HepG2 (cell line): Measurements from ENCODE around the gene FITM1. TPM values are rescaled to one million over a fixed set of nuclear protein-coding genes. Genes with fewer than 3 reads are reported as not detected.

Experiments
- ADNP ChIP-seq: sonication (generic); formaldehyde crosslinking; IDR thresholded peaks from 2 replicates; pipeline ENCODE4 v1.4.0; 2020; ENCODE audit warnings: missing genetic modification reagents
- BRCA1 ChIP-seq: sonication (generic); formaldehyde crosslinking; IDR thresholded peaks from 2 replicates; pipeline ENCODE4 v1.4.0; 2020; ENCODE audit warnings: missing genetic modification reagents
- CEBPG ChIP-seq: IDR thresholded peaks from 2 replicates; pipeline ENCODE4 v1.6.1; 2016
- DMAP1 ChIP-seq: IDR thresholded peaks from 2 replicates; pipeline ENCODE4 v1.6.1; 2016
- FOXK1 ChIP-seq: sonication (generic); formaldehyde crosslinking; IDR thresholded peaks from 2 replicates; pipeline ENCODE4 v1.4.0; 2020; ENCODE audit warnings: low read depth, missing genetic modification reagents, borderline replicate concordance
- FOXM1 ChIP-seq: sonication (generic); formaldehyde crosslinking; IDR thresholded peaks from 2 replicates; pipeline ENCODE4 v1.5.0; 2020; ENCODE audit warnings: missing genetic modification reagents
- HNRNPL ChIP-seq: fragments of 200-400 bp; formaldehyde crosslinking; IDR thresholded peaks from 2 replicates; pipeline ENCODE4 v1.6.1; 2017; ENCODE audit warnings: mild to moderate bottlenecking, low read depth, low read length
- MYC ChIP-seq: sonication (generic); formaldehyde crosslinking; IDR thresholded peaks from 2 replicates; pipeline ENCODE4 v1.9.0; 2021; ENCODE audit warnings: missing genetic modification reagents, borderline replicate concordance
- SNAPC2 ChIP-seq: sonication (generic); formaldehyde crosslinking; IDR thresholded peaks from 2 replicates; pipeline ENCODE4 v1.8.1; 2022; ENCODE audit warnings: mild to moderate bottlenecking, missing genetic modification reagents
- TRIM24 ChIP-seq: sonication (generic); formaldehyde crosslinking; IDR thresholded peaks from 2 replicates; pipeline ENCODE4 v1.8.0; 2022; ENCODE audit warnings: mild to moderate bottlenecking, missing genetic modification reagents
- ZFX ChIP-seq: sonication (generic); formaldehyde crosslinking; IDR thresholded peaks from 2 replicates; pipeline ENCODE4 v1.4.0; 2020; ENCODE audit warnings: mild to moderate bottlenecking, low read depth, missing genetic modification reagents, moderate library complexity
- ZIK1 ChIP-seq: sonication (generic); formaldehyde crosslinking; IDR thresholded peaks from 2 replicates; pipeline ENCODE4 v1.5.0; 2020; ENCODE audit warnings: mild to moderate bottlenecking, low read depth, missing genetic modification reagents, borderline replicate concordance
- ZNF121 ChIP-seq: sonication (generic); formaldehyde crosslinking; IDR thresholded peaks from 2 replicates; pipeline ENCODE4 v1.5.0; 2020; ENCODE audit warnings: mild to moderate bottlenecking, missing genetic modification reagents
- ZNF234 ChIP-seq: sonication (generic); formaldehyde crosslinking; conservative IDR thresholded peaks from 2 replicates; pipeline ENCODE4 v1.5.1; 2020; ENCODE audit warnings: mild to moderate bottlenecking, missing genetic modification reagents
- ZNF326 ChIP-seq: sonication (generic); formaldehyde crosslinking; IDR thresholded peaks from 2 replicates; pipeline ENCODE4 v1.4.0; 2020; ENCODE audit warnings: missing genetic modification reagents, borderline replicate concordance
- ZNF331 ChIP-seq: sonication (generic); formaldehyde crosslinking; IDR thresholded peaks from 2 replicates; pipeline ENCODE4 v1.4.0; 2020; ENCODE audit warnings: missing genetic modification reagents
- ZNF34 ChIP-seq: sonication (generic); formaldehyde crosslinking; IDR thresholded peaks from 2 replicates; pipeline ENCODE4 v1.4.0; 2020; ENCODE audit warnings: mild to moderate bottlenecking, missing genetic modification reagents, borderline replicate concordance
- ZNF557 ChIP-seq: sonication (generic); formaldehyde crosslinking; IDR thresholded peaks from 2 replicates; pipeline ENCODE4 v1.4.0; 2020; ENCODE audit warnings: missing genetic modification reagents
- polyA plus RNA-seq, 8 experiments: library from polyadenylated mRNA; depleted of rRNA in 3 of 8; stranded (reverse) in 7 of 8; unstranded in 1 of 8; fragments of >200 nt; fragmentation: Illumina TruSeq in 4 of 8; extraction: Trizol in 4 of 8; gene quantifications; 2 replicates each; pipeline versions ENCODE4 v1.2.1 to v1.2.3, GENCODE V29; 2011 to 2016; ENCODE audit warnings: low read depth in 4 of 8, missing spikeins in 1 of 8, mixed read lengths in 1 of 8; ENCODE audit not compliant: insufficient read depth in 1 of 8
- total RNA-seq, 5 experiments: library from RNA; depleted of rRNA; stranded (reverse); fragments of >200 nt; fragmentation: Illumina TruSeq; extraction: Trizol; gene quantifications; 2 replicates each; pipeline ENCODE4 v1.2.3, GENCODE V29; 2016; ENCODE audit warnings: low read depth in 1 of 5
- TF ChIP-seq, protein P1 (sequence below): sonication (generic); formaldehyde crosslinking; IDR thresholded peaks from 2 replicates; pipeline ENCODE4 v1.4.0; 2020; ENCODE audit warnings: mild to moderate bottlenecking, missing genetic modification reagents
- TF ChIP-seq, protein P2 (sequence below): sonication (generic); formaldehyde crosslinking; IDR thresholded peaks from 2 replicates; pipeline ENCODE4 v1.4.0; 2020; ENCODE audit warnings: low read depth, mild to moderate bottlenecking, missing genetic modification reagents
- TF ChIP-seq, protein P3 (sequence below): sonication (generic); formaldehyde crosslinking; IDR thresholded peaks from 2 replicates; pipeline ENCODE4 v1.4.0; 2020; ENCODE audit warnings: mild to moderate bottlenecking, low read depth, missing genetic modification reagents
- TF ChIP-seq, protein P4 (sequence below): sonication (generic); formaldehyde crosslinking; IDR thresholded peaks from 2 replicates; pipeline ENCODE4 v1.4.0; 2020; ENCODE audit warnings: missing genetic modification reagents
- TF ChIP-seq, protein P5 (sequence below): sonication (generic); formaldehyde crosslinking; IDR thresholded peaks from 2 replicates; pipeline ENCODE4 v1.9.0; 2021; ENCODE audit warnings: missing genetic modification reagents, borderline replicate concordance

The FITM1 gene
- total and polyA plus RNA-seq, 2 of the 13 experiments (the other 11 are each of a cell fraction or from before 2014, with no cell fraction given), result 2.7 to 5.8 TPM

DNA sequence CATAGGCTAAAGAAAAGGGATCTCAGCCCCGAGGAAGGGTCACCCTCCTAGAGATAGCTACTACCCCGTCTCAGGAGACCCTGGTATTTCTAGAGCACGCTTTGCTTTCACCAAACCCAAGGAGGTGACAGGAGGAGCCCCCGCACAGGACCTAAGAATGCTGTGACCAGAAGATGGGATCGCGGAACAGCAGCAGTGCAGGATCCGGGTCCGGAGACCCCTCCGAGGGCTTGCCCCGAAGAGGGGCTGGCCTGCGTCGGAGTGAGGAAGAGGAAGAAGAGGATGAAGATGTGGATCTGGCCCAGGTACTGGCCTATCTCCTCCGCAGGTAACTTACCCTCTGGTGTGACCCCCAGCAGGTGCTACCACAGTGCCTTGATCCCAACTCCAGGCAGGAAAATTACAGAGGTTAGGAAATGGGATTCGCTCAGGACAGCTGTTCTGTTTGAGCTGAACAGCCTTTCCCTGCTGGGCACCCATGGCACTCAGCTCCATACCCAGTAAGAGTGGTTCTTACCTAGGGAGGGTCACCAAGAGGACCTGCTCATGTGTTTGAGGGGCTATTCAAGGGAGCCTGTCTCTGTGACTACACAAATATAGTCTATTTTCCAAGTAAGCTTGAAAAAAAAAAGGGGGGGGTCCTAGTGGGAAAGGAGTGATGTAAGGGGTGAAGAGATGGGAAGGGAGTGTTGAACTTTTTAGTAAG is 14.9 kb upstream of the FITM1 start (continued):
- TF ChIP-seq, protein P1, sequence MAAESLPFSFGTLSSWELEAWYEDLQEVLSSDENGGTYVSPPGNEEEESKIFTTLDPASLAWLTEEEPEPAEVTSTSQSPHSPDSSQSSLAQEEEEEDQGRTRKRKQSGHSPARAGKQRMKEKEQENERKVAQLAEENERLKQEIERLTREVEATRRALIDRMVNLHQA, result peak; percentile 33; the same call in 1 of the 2 replicates
- TF ChIP-seq DMAP1 (CRISPR knock-in tag) (no peak), BRCA1 (CRISPR knock-in tag) (peak; percentile 76), ZNF234 (CRISPR knock-in tag) (no peak), ZIK1 (CRISPR knock-in tag) (peak; percentile 68; the same call in 1 of the 2 replicates), FOXK1 (CRISPR knock-in tag) (no peak), MYC (CRISPR knock-in tag) (no peak; the same call in 1 of the 2 replicates), CEBPG (CRISPR knock-in tag) (no peak), ZNF121 (CRISPR knock-in tag) (no peak), FOXM1 (no peak), ZNF34 (CRISPR knock-in tag) (no peak), ADNP (CRISPR knock-in tag) (no peak), ZFX (CRISPR knock-in tag) (no peak), SNAPC2 (CRISPR knock-in tag) (peak; percentile 30; the same call in 1 of the 2 replicates), ZNF557 (CRISPR knock-in tag) (peak; percentile 22; the same call in 1 of the 2 replicates), HNRNPL (no peak), TRIM24 (CRISPR knock-in tag) (no peak), ZNF326 (no peak), ZNF331 (CRISPR knock-in tag) (no peak)
- TF ChIP-seq, protein P2, sequence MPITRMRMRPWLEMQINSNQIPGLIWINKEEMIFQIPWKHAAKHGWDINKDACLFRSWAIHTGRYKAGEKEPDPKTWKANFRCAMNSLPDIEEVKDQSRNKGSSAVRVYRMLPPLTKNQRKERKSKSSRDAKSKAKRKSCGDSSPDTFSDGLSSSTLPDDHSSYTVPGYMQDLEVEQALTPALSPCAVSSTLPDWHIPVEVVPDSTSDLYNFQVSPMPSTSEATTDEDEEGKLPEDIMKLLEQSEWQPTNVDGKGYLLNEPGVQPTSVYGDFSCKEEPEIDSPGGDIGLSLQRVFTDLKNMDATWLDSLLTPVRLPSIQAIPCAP (CRISPR knock-in tag), result no peak
- TF ChIP-seq, protein P3, sequence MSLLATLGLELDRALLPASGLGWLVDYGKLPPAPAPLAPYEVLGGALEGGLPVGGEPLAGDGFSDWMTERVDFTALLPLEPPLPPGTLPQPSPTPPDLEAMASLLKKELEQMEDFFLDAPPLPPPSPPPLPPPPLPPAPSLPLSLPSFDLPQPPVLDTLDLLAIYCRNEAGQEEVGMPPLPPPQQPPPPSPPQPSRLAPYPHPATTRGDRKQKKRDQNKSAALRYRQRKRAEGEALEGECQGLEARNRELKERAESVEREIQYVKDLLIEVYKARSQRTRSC (CRISPR knock-in tag), result 0 out of 2 replicates have a peak, but pooled peaks have one; percentile 5
- TF ChIP-seq, protein P4, sequence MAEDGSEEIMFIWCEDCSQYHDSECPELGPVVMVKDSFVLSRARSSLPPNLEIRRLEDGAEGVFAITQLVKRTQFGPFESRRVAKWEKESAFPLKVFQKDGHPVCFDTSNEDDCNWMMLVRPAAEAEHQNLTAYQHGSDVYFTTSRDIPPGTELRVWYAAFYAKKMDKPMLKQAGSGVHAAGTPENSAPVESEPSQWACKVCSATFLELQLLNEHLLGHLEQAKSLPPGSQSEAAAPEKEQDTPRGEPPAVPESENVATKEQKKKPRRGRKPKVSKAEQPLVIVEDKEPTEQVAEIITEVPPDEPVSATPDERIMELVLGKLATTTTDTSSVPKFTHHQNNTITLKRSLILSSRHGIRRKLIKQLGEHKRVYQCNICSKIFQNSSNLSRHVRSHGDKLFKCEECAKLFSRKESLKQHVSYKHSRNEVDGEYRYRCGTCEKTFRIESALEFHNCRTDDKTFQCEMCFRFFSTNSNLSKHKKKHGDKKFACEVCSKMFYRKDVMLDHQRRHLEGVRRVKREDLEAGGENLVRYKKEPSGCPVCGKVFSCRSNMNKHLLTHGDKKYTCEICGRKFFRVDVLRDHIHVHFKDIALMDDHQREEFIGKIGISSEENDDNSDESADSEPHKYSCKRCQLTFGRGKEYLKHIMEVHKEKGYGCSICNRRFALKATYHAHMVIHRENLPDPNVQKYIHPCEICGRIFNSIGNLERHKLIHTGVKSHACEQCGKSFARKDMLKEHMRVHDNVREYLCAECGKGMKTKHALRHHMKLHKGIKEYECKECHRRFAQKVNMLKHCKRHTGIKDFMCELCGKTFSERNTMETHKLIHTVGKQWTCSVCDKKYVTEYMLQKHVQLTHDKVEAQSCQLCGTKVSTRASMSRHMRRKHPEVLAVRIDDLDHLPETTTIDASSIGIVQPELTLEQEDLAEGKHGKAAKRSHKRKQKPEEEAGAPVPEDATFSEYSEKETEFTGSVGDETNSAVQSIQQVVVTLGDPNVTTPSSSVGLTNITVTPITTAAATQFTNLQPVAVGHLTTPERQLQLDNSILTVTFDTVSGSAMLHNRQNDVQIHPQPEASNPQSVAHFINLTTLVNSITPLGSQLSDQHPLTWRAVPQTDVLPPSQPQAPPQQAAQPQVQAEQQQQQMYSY, result 0 out of 2 replicates have a peak, but pooled peaks have one; percentile 64
- TF ChIP-seq, protein P5, sequence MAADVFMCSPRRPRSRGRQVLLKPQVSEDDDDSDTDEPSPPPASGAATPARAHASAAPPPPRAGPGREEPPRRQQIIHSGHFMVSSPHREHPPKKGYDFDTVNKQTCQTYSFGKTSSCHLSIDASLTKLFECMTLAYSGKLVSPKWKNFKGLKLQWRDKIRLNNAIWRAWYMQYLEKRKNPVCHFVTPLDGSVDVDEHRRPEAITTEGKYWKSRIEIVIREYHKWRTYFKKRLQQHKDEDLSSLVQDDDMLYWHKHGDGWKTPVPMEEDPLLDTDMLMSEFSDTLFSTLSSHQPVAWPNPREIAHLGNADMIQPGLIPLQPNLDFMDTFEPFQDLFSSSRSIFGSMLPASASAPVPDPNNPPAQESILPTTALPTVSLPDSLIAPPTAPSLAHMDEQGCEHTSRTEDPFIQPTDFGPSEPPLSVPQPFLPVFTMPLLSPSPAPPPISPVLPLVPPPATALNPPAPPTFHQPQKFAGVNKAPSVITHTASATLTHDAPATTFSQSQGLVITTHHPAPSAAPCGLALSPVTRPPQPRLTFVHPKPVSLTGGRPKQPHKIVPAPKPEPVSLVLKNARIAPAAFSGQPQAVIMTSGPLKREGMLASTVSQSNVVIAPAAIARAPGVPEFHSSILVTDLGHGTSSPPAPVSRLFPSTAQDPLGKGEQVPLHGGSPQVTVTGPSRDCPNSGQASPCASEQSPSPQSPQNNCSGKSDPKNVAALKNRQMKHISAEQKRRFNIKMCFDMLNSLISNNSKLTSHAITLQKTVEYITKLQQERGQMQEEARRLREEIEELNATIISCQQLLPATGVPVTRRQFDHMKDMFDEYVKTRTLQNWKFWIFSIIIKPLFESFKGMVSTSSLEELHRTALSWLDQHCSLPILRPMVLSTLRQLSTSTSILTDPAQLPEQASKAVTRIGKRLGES (CRISPR knock-in tag), result no peak
